K562 (cell line): Measurements from ENCODE around the gene QRICH1. TPM values are rescaled to one million over a fixed set of nuclear protein-coding genes. Genes with fewer than 3 reads are reported as not detected.
A peak's percentile ranks its signal among the peaks of the same experiment; 100 is the strongest.

Source experiments
- ATAC-seq: fragments of 200-7000 bp; cut with Tn5 transposase; 3 replicates; pipeline ENCODE4 v1.9.1; 2020; ENCODE audit warnings: moderate library complexity
- BruUV-seq: library from RNA; stranded (reverse); fragments of 400-500 nt; replicated peaks from 2 replicates; lab custom pipeline; 2021; lab: Mats Ljungman, UMichigan
- CTCF ChIA-PET: fragments of 300-600 bp; formaldehyde crosslinking; extraction: SDS; loops from one replicate; lab custom pipeline; 2021; ENCODE audit warnings: low intra/inter-chr PET ratio; lab: Yijun Ruan, JAX
- POLR2A ChIA-PET: fragments of 300-600, 350-650 bp; sonication (Branson Sonifier 250); formaldehyde crosslinking; extraction: SDS; loops from one replicate; lab custom pipeline; 2021; ENCODE audit warnings: antibody characterized with exemption, inconsistent platforms; lab: Yijun Ruan, JAX
- DNase-seq, 4 experiments: peaks; one replicate each; pipeline versions ENCODE4 v3.0.0 to v3.0.0-alpha.2; 2011 to 2018; ENCODE audit warnings: low spot score in 3 of 4, mixed read lengths in 3 of 4; ENCODE audit errors: extremely low read depth in 1 of 4
- FAIRE-seq: peaks from 2 replicates; lab custom pipeline; 2011; peaks lifted over from hg19 to GRCh38; lab: Jason Lieb, UNC
- H2AFZ ChIP-seq: 2 replicates; pipeline ENCODE4 v1.6.0; 2011; ENCODE audit warnings: low read depth, low read length, control low read depth, inconsistent platforms
- H3K27ac ChIP-seq: fragments of 200-600 bp; 3 replicates; pipeline ENCODE4 v1.8.0; 2011; ENCODE audit warnings: low read depth, mild to moderate bottlenecking, control low read depth, inconsistent platforms, low read length, moderate library complexity, mixed read lengths; ENCODE audit errors: extremely low read depth
- H3K27me3 ChIP-seq, 2 experiments: fragments of 300-600 bp in 1 of 2; 2 replicates in 1 of 2; 3 replicates in 1 of 2; pipeline versions ENCODE4 v1.6.0 to v1.8.0; 2011; ENCODE audit warnings: inconsistent platforms in 2 of 2, low read length in 2 of 2, mild to moderate bottlenecking in 1 of 2, mixed read lengths in 1 of 2, moderate library complexity in 1 of 2; ENCODE audit not compliant: control insufficient read depth in 2 of 2, insufficient read depth in 2 of 2
- H3K36me3 ChIP-seq: fragments of 300-600 bp; 3 replicates; pipeline ENCODE4 v1.8.0; 2011; ENCODE audit warnings: mild to moderate bottlenecking, low read length, inconsistent platforms; ENCODE audit not compliant: control insufficient read depth, insufficient read depth
- H3K4me1 ChIP-seq, 2 experiments: fragments of 200-600 bp in 1 of 2; replicated peaks in 1 of 2; 2 replicates in 1 of 2; 3 replicates in 1 of 2; pipeline versions ENCODE4 v1.5.1 to v1.8.0; 2011; ENCODE audit warnings: inconsistent platforms in 2 of 2, low read length in 2 of 2, mild to moderate bottlenecking in 1 of 2, mixed read lengths in 1 of 2, moderate library complexity in 1 of 2; ENCODE audit not compliant: control insufficient read depth in 2 of 2, insufficient read depth in 2 of 2
- H3K4me2 ChIP-seq: 2 replicates; pipeline ENCODE4 v1.6.1; 2011; ENCODE audit warnings: low read length, control low read depth, inconsistent platforms, mixed read lengths; ENCODE audit not compliant: insufficient read depth
- H3K4me3 ChIP-seq: fragments of 200-600 bp; sonication (generic), shearing (Covaris generic); 2 replicates; pipeline ENCODE4 v1.5.1; 2016; ENCODE audit warnings: control low read depth, inconsistent platforms
- H3K79me2 ChIP-seq: fragments of 200-600 bp; 3 replicates; pipeline ENCODE4 v1.8.0; 2011; ENCODE audit warnings: low read length, inconsistent platforms; ENCODE audit not compliant: control insufficient read depth, insufficient read depth
- H3K9ac ChIP-seq, 2 experiments: 2 replicates each; pipeline versions ENCODE4 v1.6.0 to v1.6.1; 2011; ENCODE audit warnings: low read depth in 2 of 2, low read length in 2 of 2, control low read depth in 1 of 2, inconsistent platforms in 1 of 2, mild to moderate bottlenecking in 1 of 2, mixed read lengths in 1 of 2; ENCODE audit not compliant: insufficient read depth in 1 of 2
- H3K9me1 ChIP-seq: one replicate; pipeline ENCODE4 v1.6.0; 2011; ENCODE audit warnings: inconsistent platforms, mild to moderate bottlenecking, low read length, moderate library complexity; ENCODE audit not compliant: control insufficient read depth, insufficient read depth
- H3K9me3 ChIP-seq: replicated peaks from 2 replicates; pipeline ENCODE4 v1.5.1; 2011; ENCODE audit warnings: low read depth, low read length, inconsistent platforms; ENCODE audit not compliant: control insufficient read depth, insufficient read depth
- H4K20me1 ChIP-seq: replicated peaks from 2 replicates; pipeline ENCODE4 v1.6.1; 2011; ENCODE audit warnings: low read length, inconsistent platforms, mixed read lengths; ENCODE audit not compliant: control insufficient read depth, insufficient read depth
- ARID1B ChIP-seq: fragments of 450-650 bp; IDR thresholded peaks from 2 replicates; pipeline ENCODE4 v1.6.1; 2016; ENCODE audit warnings: antibody characterized with exemption, mild to moderate bottlenecking, inconsistent platforms
- CBFB ChIP-seq: sonication (generic); formaldehyde crosslinking; IDR thresholded peaks from 2 replicates; pipeline ENCODE4 v1.4.0; 2020; ENCODE audit warnings: mild to moderate bottlenecking, missing genetic modification reagents
- CREM ChIP-seq: IDR thresholded peaks from 2 replicates; pipeline ENCODE4 v1.6.1; 2014; ENCODE audit warnings: antibody characterized with exemption, low read depth
- DPF2 ChIP-seq: fragments of 450-650 bp; IDR thresholded peaks from 2 replicates; pipeline ENCODE4 v1.6.1; 2016
- KHSRP ChIP-seq: fragments of 450-650 bp; IDR thresholded peaks from 2 replicates; pipeline ENCODE4 v1.6.1; 2017
- NFIX ChIP-seq: fragments of 250-450 bp; sonication (Bioruptor Pico); IDR thresholded peaks from 2 replicates; pipeline ENCODE4 v1.4.0; 2020; ENCODE audit warnings: low read depth, mild to moderate bottlenecking, moderate library complexity
- PRDM10 ChIP-seq: fragments of 450-650 bp; IDR thresholded peaks from 2 replicates; pipeline ENCODE4 v1.6.1; 2018; ENCODE audit not compliant: partially characterized antibody
- RBFOX2 ChIP-seq: fragments of 200-400 bp; formaldehyde crosslinking; IDR thresholded peaks from 2 replicates; pipeline ENCODE4 v1.6.1; 2017; ENCODE audit warnings: low read depth, mild to moderate bottlenecking, low read length, moderate library complexity
- TFAP4 ChIP-seq: sonication (generic); formaldehyde crosslinking; IDR thresholded peaks from 2 replicates; pipeline ENCODE4 v1.8.0; 2022; ENCODE audit warnings: missing genetic modification reagents, mild to moderate bottlenecking, moderate library complexity, borderline replicate concordance
- TRIM24 ChIP-seq, 2 experiments: fragments of 450-650 bp; IDR thresholded peaks; 2 replicates each; pipeline ENCODE4 v1.6.1; 2016
- ZNF134 ChIP-seq: fragments of 250-450 bp; sonication (Bioruptor Pico); conservative IDR thresholded peaks from 2 replicates; pipeline ENCODE4 v1.4.0; 2020
- ZNF311 ChIP-seq: fragments of 250-450 bp; sonication (Bioruptor Pico); IDR thresholded peaks from 2 replicates; pipeline ENCODE4 v1.4.0; 2020; ENCODE audit warnings: mild to moderate bottlenecking, moderate library complexity
- ZNF695 ChIP-seq: fragments of 450-650 bp; formaldehyde crosslinking; IDR thresholded peaks from 2 replicates; pipeline ENCODE4 v1.4.0; 2020; ENCODE audit warnings: mild to moderate bottlenecking, moderate library complexity
- WGBS: fragments of 100-300 bp; shearing (Covaris generic); methylation state at CpG from one replicate; pipeline ENCODE4 v1.1.6; 2016; ENCODE audit warnings: low coverage, mixed read lengths; ENCODE audit not compliant: insufficient coverage; ENCODE audit errors: missing lambda C conversion rate; 5-methylcytosine and 5-hydroxymethylcytosine counted together
- in situ Hi-C: fragments of 300-500 bp; cut with MboI; formaldehyde crosslinking; loops from 4 replicates; pipeline ENCODE4 v1.15.0; 2018; ENCODE audit warnings: inconsistent platforms, mixed read lengths
- intact Hi-C: fragments of 100-400 bp; cut with micrococcal nuclease; formaldehyde crosslinking; loops from 2 replicates; pipeline ENCODE4 v1.14.2; 2022
- polyA plus RNA-seq, 8 experiments: library from polyadenylated mRNA; depleted of rRNA in 4 of 8; stranded (reverse) in 5 of 8; unstranded in 3 of 8; fragments of >200 nt; fragmentation: Nextera tagmentation in 2 of 8; fragmentation: Illumina TruSeq in 1 of 8; extraction: Ambion mirVana in 2 of 8; extraction: Trizol in 1 of 8; gene quantifications; 2 replicates each; pipeline versions ENCODE4 v1.2.1 to v1.2.3, GENCODE V29; 2011 to 2014; ENCODE audit warnings: inconsistent platforms in 1 of 8, missing spikeins in 1 of 8
- total RNA-seq, 7 experiments: library from RNA; depleted of rRNA in 6 of 7; stranded (reverse); fragments of >200 nt in 6 of 7; fragmentation: Illumina TruSeq in 2 of 7; extraction: Trizol in 2 of 7; gene quantifications; 2 replicates each; pipeline versions ENCODE4 v1.2.1 to v1.2.3, GENCODE V29; 2011 to 2021; ENCODE audit warnings: low replicate concordance in 1 of 7
- TF ChIP-seq, protein P1 (sequence below): fragments of 450-650 bp; IDR thresholded peaks from 2 replicates; pipeline ENCODE4 v1.6.1; 2016; ENCODE audit warnings: missing biosample characterization, missing genetic modification characterization
- TF ChIP-seq, protein P2 (sequence below): fragments of 450-650 bp; formaldehyde crosslinking; IDR thresholded peaks from 2 replicates; pipeline ENCODE4 v1.4.0; 2020; ENCODE audit warnings: mild to moderate bottlenecking, moderate library complexity

QRICH1 gene
- total and polyA plus RNA-seq, 9 of the 15 experiments (the other 6 are each of a cell fraction or from before 2014, with no cell fraction given) = 20.1 to 99.2 (median 56.7) TPM

- ATAC-seq (peak; percentile 93), FAIRE-seq (peak; percentile 90), DNase-seq (peak; percentile 78 to 88 (median 85))
- Histone ChIP-seq H3K9me3 (no peaks in the 10 kb centered on the region), H3K79me2 (no peaks in the 10 kb centered on the region), H3K4me2 (peak within 1 kb of the TSS; percentile 82), H3K4me3 (peak within 1 kb of the TSS; percentile 41), H3K27ac (peak within 1 kb of the TSS; percentile 78), H2AFZ (peak within 1 kb of the TSS; percentile 94), H3K9ac (peak within 1 kb of the TSS; percentile 71 to 89), H3K27me3 (no peaks in the 10 kb centered on the region), H3K9me1 (no peaks in the 10 kb centered on the region), H3K4me1 (peaks cover 9 to 21% of the 10 kb centered on the region in 2 experiments), H4K20me1 (no peaks in the 10 kb centered on the region), H3K36me3 (peaks cover 7% of the 10 kb centered on the region; the same call in 2 of the 3 replicates)
- in situ Hi-C loops (no loop called here), intact Hi-C loops (loop anchor here (1.0 to 5.0 kb wide), 4 partner anchors 17 to 459 kb away; partner anchors contain the start of gene WDR6)
- ChIA-PET CTCF (no interaction called here), POLR2A (interaction anchor here (0.7 to 1.3 kb wide), 4 partner anchors 16 to 39 kb away, joined by 3 to 6 read pairs (median 3); partner anchors contain the start of genes IMPDH2, NDUFAF3 and WDR6)
- no TSS peak for BruUV-seq
- WGBS = 46% methylated on average over 17 of the region's 91 CpGs
- TF ChIP-seq ZNF695 (CRISPR knock-in tag) (no peak), CBFB (CRISPR knock-in tag) (no peak), ARID1B (peak; percentile 81), CREM (peak; percentile 92), ZNF134 (CRISPR knock-in tag) (no peak), PRDM10 (peak; percentile 13), KHSRP (no peak), RBFOX2 (peak; percentile 75), ZNF311 (CRISPR knock-in tag) (no peak), TFAP4 (CRISPR knock-in tag) (peak; percentile 58; the same call in 1 of the 2 replicates), DPF2 (peak; percentile 90; the same call in 1 of the 2 replicates), NFIX (CRISPR knock-in tag) (no peak), TRIM24 (IDR thresholded peaks at IDR 0.05) (0 out of 4 replicates have a peak, but pooled peaks of 1 of the 2 experiments have one; percentile 19)
- TF ChIP-seq, protein P1, sequence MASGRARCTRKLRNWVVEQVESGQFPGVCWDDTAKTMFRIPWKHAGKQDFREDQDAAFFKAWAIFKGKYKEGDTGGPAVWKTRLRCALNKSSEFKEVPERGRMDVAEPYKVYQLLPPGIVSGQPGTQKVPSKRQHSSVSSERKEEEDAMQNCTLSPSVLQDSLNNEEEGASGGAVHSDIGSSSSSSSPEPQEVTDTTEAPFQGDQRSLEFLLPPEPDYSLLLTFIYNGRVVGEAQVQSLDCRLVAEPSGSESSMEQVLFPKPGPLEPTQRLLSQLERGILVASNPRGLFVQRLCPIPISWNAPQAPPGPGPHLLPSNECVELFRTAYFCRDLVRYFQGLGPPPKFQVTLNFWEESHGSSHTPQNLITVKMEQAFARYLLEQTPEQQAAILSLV (tag) = no peak
- TF ChIP-seq, protein P2, sequence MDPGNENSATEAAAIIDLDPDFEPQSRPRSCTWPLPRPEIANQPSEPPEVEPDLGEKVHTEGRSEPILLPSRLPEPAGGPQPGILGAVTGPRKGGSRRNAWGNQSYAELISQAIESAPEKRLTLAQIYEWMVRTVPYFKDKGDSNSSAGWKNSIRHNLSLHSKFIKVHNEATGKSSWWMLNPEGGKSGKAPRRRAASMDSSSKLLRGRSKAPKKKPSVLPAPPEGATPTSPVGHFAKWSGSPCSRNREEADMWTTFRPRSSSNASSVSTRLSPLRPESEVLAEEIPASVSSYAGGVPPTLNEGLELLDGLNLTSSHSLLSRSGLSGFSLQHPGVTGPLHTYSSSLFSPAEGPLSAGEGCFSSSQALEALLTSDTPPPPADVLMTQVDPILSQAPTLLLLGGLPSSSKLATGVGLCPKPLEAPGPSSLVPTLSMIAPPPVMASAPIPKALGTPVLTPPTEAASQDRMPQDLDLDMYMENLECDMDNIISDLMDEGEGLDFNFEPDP = no peak
Observed at GRCh38 chr3:48989796-48990635, 103.9 kb downstream of the QRICH1 start, which contains the start of gene P4HTM. TSS of gene P4HTM (plus strand) at chr3:48990241. CDS start at chr3:48990257, 16 bp downstream.
